IMR-90 (cell line): Measurements from ENCODE around the gene PPP1R15A. TPM values are rescaled to one million over a fixed set of nuclear protein-coding genes. Genes with fewer than 3 reads are reported as not detected.

ENCODE experiments used
- ATAC-seq: fragments of 200-7000 bp; cut with Tn5 transposase; 2 replicates; pipeline ENCODE4 v1.9.1; 2020; ENCODE audit warnings: low read depth, mild to moderate bottlenecking, moderate library complexity
- BruUV-seq: library from RNA; stranded (reverse); fragments of 400-500 nt; replicated peaks from 2 replicates; lab custom pipeline; 2021; lab: Mats Ljungman, UMichigan
- CTCF ChIA-PET: fragments of 300-600 bp; formaldehyde crosslinking; extraction: SDS; loops from one replicate; lab custom pipeline; 2021; ENCODE audit warnings: antibody characterized with exemption; lab: Yijun Ruan, JAX
- POLR2A ChIA-PET: fragments of 300-600 bp; sonication (Branson Sonifier 250); formaldehyde crosslinking; loops from one replicate; lab custom pipeline; 2022; ENCODE audit warnings: antibody characterized with exemption; ENCODE audit not compliant: unreplicated experiment; lab: Charles Lee
- DNase-seq: peaks from one replicate; pipeline ENCODE4 v3.0.0; 2013
- H2AFZ ChIP-seq: replicated peaks from 2 replicates; pipeline ENCODE3; 2013; ENCODE audit warnings: low read length, mild to moderate bottlenecking; ENCODE audit not compliant: poor library complexity
- H2AK5ac ChIP-seq: 2 replicates; pipeline ENCODE4 v1.6.1; 2013; ENCODE audit warnings: low read depth, low read length, inconsistent platforms
- H2AK9ac ChIP-seq: replicated peaks from 2 replicates; pipeline ENCODE3; 2013; ENCODE audit warnings: mild to moderate bottlenecking, low read depth, low read length, moderate library complexity; ENCODE audit not compliant: poor library complexity
- H2BK120ac ChIP-seq: 2 replicates; pipeline ENCODE4 v1.6.1; 2013; ENCODE audit warnings: low read depth, low read length, inconsistent platforms
- H2BK15ac ChIP-seq: 3 replicates; pipeline ENCODE4 v1.6.1; 2013; ENCODE audit warnings: low read depth, low read length, inconsistent platforms
- H2BK20ac ChIP-seq: 2 replicates; pipeline ENCODE4 v1.6.1; 2013; ENCODE audit warnings: low read depth, mild to moderate bottlenecking, inconsistent platforms, low read length, moderate library complexity
- H2BK5ac ChIP-seq: 2 replicates; pipeline ENCODE4 v1.6.1; 2013; ENCODE audit warnings: mild to moderate bottlenecking, low read depth, low read length, inconsistent platforms; ENCODE audit not compliant: poor library complexity, severe bottlenecking
- H3K14ac ChIP-seq: replicated peaks from 2 replicates; pipeline ENCODE4 v1.6.1; 2013; ENCODE audit warnings: low read depth, low read length, inconsistent platforms
- H3K18ac ChIP-seq: 2 replicates; pipeline ENCODE4 v1.6.1; 2013; ENCODE audit warnings: low read depth, low read length, control low read depth
- H3K23ac ChIP-seq: 2 replicates; pipeline ENCODE4 v1.6.1; 2013; ENCODE audit warnings: low read depth, low read length, inconsistent platforms
- H3K27ac ChIP-seq: 2 replicates; pipeline ENCODE4 v1.5.1; 2013; ENCODE audit warnings: mild to moderate bottlenecking, control low read depth, low read length; ENCODE audit not compliant: insufficient read depth
- H3K27me3 ChIP-seq: 2 replicates; pipeline ENCODE4 v1.6.1; 2013; ENCODE audit warnings: low read length; ENCODE audit not compliant: control insufficient read depth, insufficient read depth
- H3K36me3 ChIP-seq: 2 replicates; pipeline ENCODE4 v1.6.1; 2013; ENCODE audit warnings: low read length, mixed read lengths; ENCODE audit not compliant: control insufficient read depth, insufficient read depth
- H3K4ac ChIP-seq: 2 replicates; pipeline ENCODE4 v1.6.1; 2013; ENCODE audit warnings: low read depth, low read length, inconsistent platforms
- H3K4me1 ChIP-seq: 2 replicates; pipeline ENCODE4 v1.6.1; 2013; ENCODE audit warnings: low read length, mixed read lengths; ENCODE audit not compliant: control insufficient read depth, insufficient read depth
- H3K4me2 ChIP-seq: 2 replicates; pipeline ENCODE4 v1.6.1; 2013; ENCODE audit warnings: low read depth, mild to moderate bottlenecking, control low read depth, low read length, moderate library complexity
- H3K4me3 ChIP-seq: 2 replicates; pipeline ENCODE4 v1.5.1; 2013; ENCODE audit warnings: low read depth, mild to moderate bottlenecking, control low read depth, low read length, moderate library complexity; ENCODE audit not compliant: insufficient read depth
- H3K56ac ChIP-seq: 2 replicates; pipeline ENCODE4 v1.6.1; 2013; ENCODE audit warnings: low read length, inconsistent platforms; ENCODE audit not compliant: insufficient read depth; ENCODE audit errors: extremely low read depth
- H3K79me1 ChIP-seq, 2 experiments: 2 replicates each; pipeline ENCODE4 v1.6.1; 2013; ENCODE audit warnings: low read length in 2 of 2, inconsistent platforms in 1 of 2, low read depth in 1 of 2
- H3K9ac ChIP-seq: 2 replicates; pipeline ENCODE4 v1.6.1; 2013; ENCODE audit warnings: low read depth, low read length, control low read depth
- H3K9me1 ChIP-seq: 2 replicates; pipeline ENCODE4 v1.6.1; 2013; ENCODE audit warnings: low read length, inconsistent platforms; ENCODE audit not compliant: insufficient read depth
- H3K9me3 ChIP-seq: 2 replicates; pipeline ENCODE4 v1.6.1; 2013; ENCODE audit warnings: low read length; ENCODE audit not compliant: control insufficient read depth, insufficient read depth
- H4K20me1 ChIP-seq: 2 replicates; pipeline ENCODE4 v1.6.1; 2013; ENCODE audit warnings: low read length, inconsistent platforms; ENCODE audit not compliant: insufficient read depth
- H4K5ac ChIP-seq: 2 replicates; pipeline ENCODE4 v1.6.1; 2013; ENCODE audit warnings: mild to moderate bottlenecking, low read depth, low read length, control low read depth
- H4K8ac ChIP-seq, 2 experiments: 2 replicates each; pipeline ENCODE4 v1.6.1; 2013; ENCODE audit warnings: low read depth in 2 of 2, low read length in 2 of 2, control low read depth in 1 of 2, inconsistent platforms in 1 of 2
- H4K91ac ChIP-seq: 2 replicates; pipeline ENCODE4 v1.6.1; 2013; ENCODE audit warnings: low read depth, low read length, inconsistent platforms; ENCODE audit not compliant: insufficient read depth
- MXI1 ChIP-seq: IDR thresholded peaks from 2 replicates; pipeline ENCODE4 v1.6.1; 2012; ENCODE audit warnings: low read depth, mild to moderate bottlenecking, low read length, moderate library complexity, borderline replicate concordance
- NFE2L2 ChIP-seq: fragments of 150-350 bp; IDR thresholded peaks from 2 replicates; pipeline ENCODE4 v1.6.1; 2016; ENCODE audit warnings: low read depth, mild to moderate bottlenecking, low read length
- RAD21 ChIP-seq: IDR thresholded peaks from 2 replicates; pipeline ENCODE4 v1.6.1; 2012; ENCODE audit warnings: low read length, improper control_type of control experiment
- SMC3 ChIP-seq: fragments of 150-350 bp; IDR thresholded peaks from 2 replicates; pipeline ENCODE4 v1.6.1; 2016; ENCODE audit warnings: low read depth, mild to moderate bottlenecking, antibody characterized with exemption, low read length, moderate library complexity
- WGBS, 2 experiments: methylation state at CpG; one replicate each; pipeline versions ENCODE4 v1.1.5 to v1.1.7; 2013; ENCODE audit warnings: missing lambda C conversion rate in 2 of 2; ENCODE audit not compliant: insufficient read length in 1 of 2; ENCODE audit errors: extremely low coverage in 2 of 2; 5-methylcytosine and 5-hydroxymethylcytosine counted together
- dilution Hi-C: fragments of 300-500 bp; cut with HindIII; formaldehyde crosslinking; loops from one replicate; pipeline ENCODE4 v1.14.3; 2018; ENCODE audit warnings: low sequenced_read_pairs; ENCODE audit not compliant: unreplicated experiment
- in situ Hi-C: fragments of 300-500 bp; cut with MboI; formaldehyde crosslinking; loops from 3 replicates; pipeline ENCODE4 v1.14.3; 2019; ENCODE audit warnings: low sequenced_read_pairs, inconsistent platforms, mixed read lengths
- intact Hi-C: fragments of 100-400 bp; cut with micrococcal nuclease; formaldehyde crosslinking; loops from 2 replicates; pipeline ENCODE4 v1.10.0; 2022
- polyA plus RNA-seq, 3 experiments: library from polyadenylated mRNA; depleted of rRNA; stranded (reverse); fragments of >200 nt; gene quantifications; 2 replicates each; pipeline ENCODE4 v1.2.3, GENCODE V29; 2012; ENCODE audit warnings: low replicate concordance in 1 of 3
- total RNA-seq: library from RNA; depleted of rRNA; stranded (reverse); fragments of >200 nt; gene quantifications from 2 replicates; pipeline ENCODE4 v1.2.3, GENCODE V29; 2012
- TF ChIP-seq, protein P1 (sequence below): fragments of 150-350 bp; IDR thresholded peaks from 2 replicates; pipeline ENCODE4 v1.6.1; 2017; ENCODE audit warnings: mild to moderate bottlenecking, antibody characterized with exemption, low read length, low read depth
- TF ChIP-seq, protein P2 (sequence below): fragments of 150-350 bp; IDR thresholded peaks from 2 replicates; pipeline ENCODE4 v1.6.1; 2016; ENCODE audit warnings: low read depth, mild to moderate bottlenecking, low read length, moderate library complexity, borderline replicate concordance

The PPP1R15A gene
- total and polyA plus RNA-seq, 2 of the 4 experiments (the other 2 are of a cell fraction) = 26.7 to 87.7 TPM

DNA sequence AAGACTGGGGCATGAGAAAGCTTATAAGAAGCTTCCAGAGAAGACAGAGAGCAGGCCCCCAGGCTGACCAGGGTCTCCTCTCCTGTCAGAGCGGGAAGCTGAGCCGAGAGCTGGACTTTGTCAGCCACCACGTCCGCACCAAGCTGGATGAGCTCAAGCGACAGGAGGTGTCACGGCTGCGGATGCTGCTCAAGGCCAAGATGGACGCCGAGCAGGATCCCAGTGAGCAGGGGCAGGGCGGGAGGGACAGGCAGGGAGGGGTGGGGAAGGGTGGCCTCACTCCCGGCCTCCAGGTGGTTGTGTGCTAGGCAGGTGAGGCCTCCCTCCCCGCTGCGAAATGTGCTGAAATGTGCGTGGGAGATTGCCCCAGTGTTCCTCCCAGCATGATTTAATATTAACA, 33.4 kb downstream of the PPP1R15A start:
- TF ChIP-seq RAD21 (no peak), MXI1 (no peak), NFE2L2 (no peak), SMC3 (no peak)
- TF ChIP-seq, protein P1, sequence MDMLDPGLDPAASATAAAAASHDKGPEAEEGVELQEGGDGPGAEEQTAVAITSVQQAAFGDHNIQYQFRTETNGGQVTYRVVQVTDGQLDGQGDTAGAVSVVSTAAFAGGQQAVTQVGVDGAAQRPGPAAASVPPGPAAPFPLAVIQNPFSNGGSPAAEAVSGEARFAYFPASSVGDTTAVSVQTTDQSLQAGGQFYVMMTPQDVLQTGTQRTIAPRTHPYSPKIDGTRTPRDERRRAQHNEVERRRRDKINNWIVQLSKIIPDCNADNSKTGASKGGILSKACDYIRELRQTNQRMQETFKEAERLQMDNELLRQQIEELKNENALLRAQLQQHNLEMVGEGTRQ = no peak
- TF ChIP-seq, protein P2, sequence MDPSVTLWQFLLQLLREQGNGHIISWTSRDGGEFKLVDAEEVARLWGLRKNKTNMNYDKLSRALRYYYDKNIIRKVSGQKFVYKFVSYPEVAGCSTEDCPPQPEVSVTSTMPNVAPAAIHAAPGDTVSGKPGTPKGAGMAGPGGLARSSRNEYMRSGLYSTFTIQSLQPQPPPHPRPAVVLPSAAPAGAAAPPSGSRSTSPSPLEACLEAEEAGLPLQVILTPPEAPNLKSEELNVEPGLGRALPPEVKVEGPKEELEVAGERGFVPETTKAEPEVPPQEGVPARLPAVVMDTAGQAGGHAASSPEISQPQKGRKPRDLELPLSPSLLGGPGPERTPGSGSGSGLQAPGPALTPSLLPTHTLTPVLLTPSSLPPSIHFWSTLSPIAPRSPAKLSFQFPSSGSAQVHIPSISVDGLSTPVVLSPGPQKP = no peak
- H3K9me3 ChIP-seq = no peaks in the 10 kb centered on the region
- in situ Hi-C loops = no loop called here
- no peak overlapping the region for H4K8ac ChIP-seq
- no peak overlapping the region for H2AK5ac ChIP-seq
- dilution Hi-C loops = no loop called here
- CTCF ChIA-PET = interaction anchor here (0.6 kb wide), 1 partner anchor 12 kb away, joined by 4 read pairs; no protein-coding TSS in a partner anchor
- DNase-seq = no peak
- no peak overlapping the region for H2BK15ac ChIP-seq
- H2BK20ac ChIP-seq = no peak overlapping the region
- H4K20me1 ChIP-seq = peaks cover 2% of the 10 kb centered on the region; the same call in 1 of the 2 replicates
- H3K36me3 ChIP-seq = peaks cover 45% of the 10 kb centered on the region
- H3K4me1 ChIP-seq = peaks cover 2% of the 10 kb centered on the region; the same call in 1 of the 2 replicates
- H3K18ac ChIP-seq = no peak overlapping the region
- H3K23ac ChIP-seq = no peak overlapping the region
- BruUV-seq = no TSS peak
- H3K79me1 ChIP-seq = peaks cover 20 to 52% of the 10 kb centered on the region in 2 experiments
- no peaks in the 10 kb centered on the region for H3K27me3 ChIP-seq
- no peak for ATAC-seq
- H3K4me2 ChIP-seq = no peak overlapping the region
- H3K27ac ChIP-seq = no peak overlapping the region
- H4K5ac ChIP-seq = no peak overlapping the region
- H3K4me3 ChIP-seq = no peak overlapping the region
- POLR2A ChIA-PET = no interaction called here
- H3K4ac ChIP-seq = no peak overlapping the region
- no peak overlapping the region for H2AFZ ChIP-seq
- peaks cover 12% of the 10 kb centered on the region for H3K9me1 ChIP-seq
- intact Hi-C loops = no loop called here
- no peak overlapping the region for H3K56ac ChIP-seq
- no peak overlapping the region for H4K91ac ChIP-seq
- H2AK9ac ChIP-seq = no peak overlapping the region
- H3K14ac ChIP-seq = no peak overlapping the region
- no peak overlapping the region for H2BK120ac ChIP-seq
- H3K9ac ChIP-seq = no peak overlapping the region
- H2BK5ac ChIP-seq = no peak overlapping the region
- 79% methylated on average over 4 of the region's 14 CpGs; no CpG with 5 or more reads in 1 of the 2 experiments for WGBS, 2 experiments
